Activated CD4-positive, alpha-beta T cell treated with anti-CD3 and anti-CD28 coated beads, Interleukin-2, amount 50 U/mL, for 4 hours (primary cell): ENCODE data around the gene PREP.

Experiments used
- DNase-seq, 2 experiments: peaks; one replicate each; pipeline ENCODE4 v3.0.0-alpha.2; 2020

The PREP gene

GRCh38 chr6:105391705-105392104, 11.2 kb downstream of the PREP start:
- no peak for DNase-seq

- no peak for DNase-seq
Measured at GRCh38 chr6:105389543-105389942, 13.3 kb downstream of the PREP start.

- DNase-seq = no peak
Measured at GRCh38 chr6:105388392-105388791, 14.5 kb downstream of the PREP start.

- DNase-seq = no peak
Measured at GRCh38 chr6:105384004-105384403, 18.9 kb downstream of the PREP start.

GRCh38 chr6:105382958-105383357, 19.9 kb downstream of the PREP start:
- DNase-seq = no peak

GRCh38 chr6:105382496-105382895, 20.4 kb downstream of the PREP start:
- no peak for DNase-seq

GRCh38 chr6:105380634-105381033, 22.2 kb downstream of the PREP start:
- no peak for DNase-seq

GRCh38 chr6:105375797-105376196, 27.1 kb downstream of the PREP start:
- DNase-seq = no peak

GRCh38 chr6:105374010-105374420, 28.9 kb downstream of the PREP start:
- DNase-seq = no peak

- DNase-seq = no peak
Measured at GRCh38 chr6:105373481-105373880, 29.4 kb downstream of the PREP start.

GRCh38 chr6:105372849-105373182, 30.1 kb downstream of the PREP start:
- DNase-seq = no peak

- DNase-seq = no peak
Measured at GRCh38 chr6:105372142-105372848, 30.6 kb downstream of the PREP start.

- DNase-seq = no peak
Measured at GRCh38 chr6:105370351-105370750, 32.5 kb downstream of the PREP start.

GRCh38 chr6:105369145-105369544, 33.7 kb downstream of the PREP start:
- no peak for DNase-seq

- no peak for DNase-seq
Measured at GRCh38 chr6:105364243-105364642, 38.6 kb downstream of the PREP start.

GRCh38 chr6:105363100-105363754, 39.7 kb downstream of the PREP start:
- DNase-seq = no peak

GRCh38 chr6:105359419-105360370, 43.2 kb downstream of the PREP start:
- DNase-seq = no peak

- DNase-seq = no peak
Measured at GRCh38 chr6:105357165-105357564, 45.7 kb downstream of the PREP start.

GRCh38 chr6:105352037-105352617, 50.8 kb downstream of the PREP start:
- no peak for DNase-seq

- no peak for DNase-seq
Measured at GRCh38 chr6:105348897-105349296, 54.0 kb downstream of the PREP start.

GRCh38 chr6:105346052-105346451, 56.8 kb downstream of the PREP start:
- DNase-seq = no peak

GRCh38 chr6:105345506-105345905, 57.4 kb downstream of the PREP start:
- DNase-seq = no peak

GRCh38 chr6:105344881-105345370, 58.0 kb downstream of the PREP start:
- DNase-seq = no peak
